ENCODE measurements around the gene SPANXN4.

The SPANXN4 gene

GRCh38 chrX:143025628-143026027 lies at the start of gene SPANXN4:
Gene SPANXN4 (plus strand): TSS chrX:143025928. CDS start chrX:143026015, 87 bp downstream.
- no peak for DNase-seq

- no peak for DNase-seq
These were observed 48.4 kb upstream of the SPANXN4 start for GRCh38 chrX:142977128-142977914.

GRCh38 chrX:142978130-142978684 lies 47.5 kb upstream of the SPANXN4 start:
- DNase-seq = no peak

GRCh38 chrX:142982679-142983078 lies 43.0 kb upstream of the SPANXN4 start:
- DNase-seq = no peak

GRCh38 chrX:142994988-142995387 lies 30.7 kb upstream of the SPANXN4 start:
- no peak for DNase-seq

GRCh38 chrX:142998447-142999198 lies 27.1 kb upstream of the SPANXN4 start:
- no peak for DNase-seq

GRCh38 chrX:142999199-142999701 lies 26.5 kb upstream of the SPANXN4 start:
- DNase-seq = no peak

GRCh38 chrX:143002206-143002605 lies 23.5 kb upstream of the SPANXN4 start:
- no peak for DNase-seq

- no peak for DNase-seq
These were observed 8.5 kb upstream of the SPANXN4 start for GRCh38 chrX:143017272-143017671.

- DNase-seq = no peak
These were observed 1.5 kb downstream of the SPANXN4 start for GRCh38 chrX:143027275-143027674.

GRCh38 chrX:143047511-143047910 lies 21.8 kb downstream of the SPANXN4 start:
- DNase-seq = no peak

GRCh38 chrX:143058120-143058519 lies 32.4 kb downstream of the SPANXN4 start:
- DNase-seq = no peak

GRCh38 chrX:143081231-143081630 lies 55.5 kb downstream of the SPANXN4 start:
- no peak for DNase-seq

GRCh38 chrX:143082537-143082936 lies 56.8 kb downstream of the SPANXN4 start:
- DNase-seq = no peak

Measured in activated CD4-positive, CD25-positive, alpha-beta regulatory T cell (primary cell).